Measurements from ENCODE around the gene ITGAE.

Gene ITGAE

DNA sequence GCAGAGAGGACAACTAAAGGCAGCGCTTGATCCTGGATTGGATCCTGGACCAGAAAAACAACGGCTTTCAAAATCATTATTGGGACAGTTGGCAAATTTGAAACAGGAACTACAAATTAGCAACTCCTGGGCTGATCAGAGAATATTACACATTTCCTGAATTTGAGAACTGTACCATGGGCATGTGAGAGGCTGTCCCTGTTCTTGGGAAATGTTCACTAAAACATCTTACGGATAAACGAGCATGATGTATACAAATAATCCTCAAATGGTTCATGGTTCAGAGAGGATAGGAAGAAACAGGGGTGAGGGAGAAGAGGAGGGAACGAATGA, 2.3 kb upstream of the ITGAE start:
- no peak overlapping the region for H3K27ac ChIP-seq (ENCODE audit: extremely low read depth, low read depth, low read length)
- no peaks in the 10 kb centered on the region for H3K4me1 ChIP-seq (ENCODE audit: control insufficient read depth, insufficient read depth, low read length)
- POLR2A ChIA-PET = no interaction called here
- peaks cover 15 to 45% of the 10 kb centered on the region in 2 experiments; a peak in 2 of 3 replicates for H3K36me3 ChIP-seq (ENCODE audit: control insufficient read depth in 2 of 2, insufficient read depth in 1 of 2, low read length in 2 of 2)
- TF ChIP-seq MZF1 (tag by site-specific recombination; IDR thresholded peaks at IDR 0.05; ENCODE audit: borderline replicate concordance) = no peak
- TF ChIP-seq, protein P1, sequence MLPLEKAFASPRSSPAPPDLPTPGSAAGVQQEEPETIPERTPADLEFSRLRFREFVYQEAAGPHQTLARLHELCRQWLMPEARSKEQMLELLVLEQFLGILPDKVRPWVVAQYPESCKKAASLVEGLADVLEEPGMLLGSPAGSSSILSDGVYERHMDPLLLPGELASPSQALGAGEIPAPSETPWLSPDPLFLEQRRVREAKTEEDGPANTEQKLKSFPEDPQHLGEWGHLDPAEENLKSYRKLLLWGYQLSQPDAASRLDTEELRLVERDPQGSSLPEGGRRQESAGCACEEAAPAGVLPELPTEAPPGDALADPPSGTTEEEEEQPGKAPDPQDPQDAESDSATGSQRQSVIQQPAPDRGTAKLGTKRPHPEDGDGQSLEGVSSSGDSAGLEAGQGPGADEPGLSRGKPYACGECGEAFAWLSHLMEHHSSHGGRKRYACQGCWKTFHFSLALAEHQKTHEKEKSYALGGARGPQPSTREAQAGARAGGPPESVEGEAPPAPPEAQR (tag by site-specific recombination; IDR thresholded peaks at IDR 0.05) = no peak
- no peak for TF ChIP-seq ZNF292 (tag by site-specific recombination; IDR thresholded peaks at IDR 0.05; ENCODE audit: borderline replicate concordance, low read depth)
- no peak for TF ChIP-seq ZNF664 (tag by site-specific recombination; IDR thresholded peaks at IDR 0.05)
- TF ChIP-seq ZNF2 (tag by site-specific recombination; IDR thresholded peaks at IDR 0.05) = no peak
- TF ChIP-seq ZBTB8A (tag by site-specific recombination; IDR thresholded peaks at IDR 0.05) = no peak
- no peak for TF ChIP-seq ZBTB26 (tag by site-specific recombination; optimal IDR thresholded peaks at IDR 0.05)
- TF ChIP-seq, protein P2, sequence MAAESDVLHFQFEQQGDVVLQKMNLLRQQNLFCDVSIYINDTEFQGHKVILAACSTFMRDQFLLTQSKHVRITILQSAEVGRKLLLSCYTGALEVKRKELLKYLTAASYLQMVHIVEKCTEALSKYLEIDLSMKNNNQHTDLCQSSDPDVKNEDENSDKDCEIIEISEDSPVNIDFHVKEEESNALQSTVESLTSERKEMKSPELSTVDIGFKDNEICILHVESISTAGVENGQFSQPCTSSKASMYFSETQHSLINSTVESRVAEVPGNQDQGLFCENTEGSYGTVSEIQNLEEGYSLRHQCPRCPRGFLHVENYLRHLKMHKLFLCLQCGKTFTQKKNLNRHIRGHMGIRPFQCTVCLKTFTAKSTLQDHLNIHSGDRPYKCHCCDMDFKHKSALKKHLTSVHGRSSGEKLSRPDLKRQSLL (tag by site-specific recombination; IDR thresholded peaks at IDR 0.05) = no peak
- TF ChIP-seq ZNF791 (tag by site-specific recombination; IDR thresholded peaks at IDR 0.05) = no peak
- TF ChIP-seq ZNF302 (tag by site-specific recombination; IDR thresholded peaks at IDR 0.05; ENCODE audit: low read depth) = no peak
- TF ChIP-seq ZNF792 (tag by site-specific recombination; IDR thresholded peaks at IDR 0.05) = no peak
- no peak for TF ChIP-seq SP7 (tag by site-specific recombination; IDR thresholded peaks at IDR 0.05)
- TF ChIP-seq ZFP3 (tag by site-specific recombination; IDR thresholded peaks at IDR 0.05; ENCODE audit: low read depth) = no peak
- no peak for TF ChIP-seq ZNF776 (tag by site-specific recombination; IDR thresholded peaks at IDR 0.05; ENCODE audit: borderline replicate concordance)
- no peak for TF ChIP-seq ZSCAN23 (tag by site-specific recombination; IDR thresholded peaks at IDR 0.05)
- no peak for TF ChIP-seq ZBTB21 (tag by site-specific recombination; IDR thresholded peaks at IDR 0.05)
- TF ChIP-seq ZNF654 (tag by site-specific recombination; IDR thresholded peaks at IDR 0.05; ENCODE audit: low read depth) = no peak
- TF ChIP-seq ZNF639 (tag by site-specific recombination; IDR thresholded peaks at IDR 0.05) = no peak
- TF ChIP-seq ZNF19 (tag by site-specific recombination; IDR thresholded peaks at IDR 0.05; ENCODE audit: low read depth) = no peak
- TF ChIP-seq ZNF501 (tag by site-specific recombination; IDR thresholded peaks at IDR 0.05) = no peak
- H3K4me3 ChIP-seq (ENCODE audit: low read depth, low read length) = no peak overlapping the region
- CTCF ChIA-PET = interaction anchor here (0.5 kb wide), 1 partner anchor 53 kb away, joined by 3 read pairs; no protein-coding TSS in a partner anchor
- H3K9me3 ChIP-seq (ENCODE audit: control insufficient read depth, insufficient read depth, low read depth, low read length) = no peaks in the 10 kb centered on the region

DNA sequence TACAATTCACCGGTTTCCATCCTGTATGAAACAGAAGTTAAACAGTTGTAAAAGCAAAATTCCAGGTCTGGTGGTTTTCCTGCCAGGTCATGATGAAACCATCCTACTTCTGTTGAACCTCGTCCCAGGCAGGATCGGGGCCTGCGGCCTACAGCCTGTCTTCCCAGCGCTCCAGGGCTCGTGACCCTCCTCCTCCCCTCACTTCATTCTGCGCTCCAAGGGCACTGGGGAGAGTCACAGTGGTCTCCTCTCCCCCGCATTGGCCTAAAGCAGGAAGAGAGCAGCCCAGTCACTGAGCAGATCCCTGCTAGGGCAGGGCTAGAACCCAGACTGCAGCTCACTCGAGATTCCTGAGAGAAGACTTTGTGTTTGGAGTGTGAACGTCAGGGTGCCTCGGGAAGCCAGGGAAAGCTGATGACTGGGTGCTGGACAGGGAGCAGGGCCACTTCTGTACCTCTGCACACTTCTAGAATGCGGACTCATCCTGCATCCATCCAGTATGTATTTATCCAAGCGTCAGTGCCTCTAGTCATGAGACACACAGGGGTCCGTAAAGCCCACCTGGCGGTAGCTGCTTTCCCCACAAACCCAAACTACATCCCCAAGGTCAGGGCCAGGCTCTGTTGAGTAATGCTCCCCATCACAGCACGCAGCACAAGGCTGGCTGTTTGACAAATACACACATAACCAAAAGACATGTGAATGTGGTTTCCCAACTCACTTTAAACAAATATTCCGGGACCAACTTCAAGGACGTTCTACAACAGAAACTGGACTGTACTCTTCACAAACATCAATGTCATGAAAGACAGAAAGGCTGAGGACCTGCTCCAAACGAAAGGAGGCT, 1.7 kb upstream of the ITGAE start:
- POLR2A ChIA-PET = no interaction called here
- CTCF ChIA-PET = no interaction called here
- H3K36me3 ChIP-seq (ENCODE audit: control insufficient read depth in 2 of 2, insufficient read depth in 1 of 2, low read length in 2 of 2) = peaks cover 12 to 39% of the 10 kb centered on the region in 2 experiments; a peak in 2 of 3 replicates
- H3K4me3 ChIP-seq (ENCODE audit: low read depth, low read length) = no peak overlapping the region
- H3K27ac ChIP-seq (ENCODE audit: extremely low read depth, low read depth, low read length) = no peak overlapping the region
- H3K9me3 ChIP-seq (ENCODE audit: control insufficient read depth, insufficient read depth, low read depth, low read length) = no peaks in the 10 kb centered on the region
- no peaks in the 10 kb centered on the region for H3K4me1 ChIP-seq (ENCODE audit: control insufficient read depth, insufficient read depth, low read length)
- TF ChIP-seq ZBTB26 (tag by site-specific recombination; optimal IDR thresholded peaks at IDR 0.05) (no peak), ZBTB10 (tag by site-specific recombination; IDR thresholded peaks at IDR 0.05) (no peak), ZIC2 (tag by site-specific recombination; IDR thresholded peaks at IDR 0.05) (no peak), ZNF416 (tag by site-specific recombination; IDR thresholded peaks at IDR 0.05) (no peak), BCL11A (tag by site-specific recombination; IDR thresholded peaks at IDR 0.05; ENCODE audit: low read depth) (no peak)

All from HEK293 (cell line).